Peyer's patch (tissue), 4 donors: Measurements from ENCODE around the gene CHST1. TPM values are rescaled to one million over a fixed set of nuclear protein-coding genes. Genes with fewer than 3 reads are reported as not detected.

ENCODE experiments used
- DNase-seq, 3 donors: peaks; one replicate each; pipeline ENCODE4 v3.0.0-alpha.2; 2017 to 2019
- H3K27ac ChIP-seq, 4 donors: fragments of 200-600 bp; sonication (generic); one replicate each; pipeline ENCODE4 v1.5.1; 2016 to 2019
- H3K27me3 ChIP-seq, 2 donors: fragments of 200-600 bp; sonication (generic); one replicate each; pipeline ENCODE4 v1.5.1; 2019
- H3K36me3 ChIP-seq, 3 donors: fragments of 200-600 bp; sonication (generic); one replicate each; pipeline ENCODE4 v1.5.1; 2016 to 2019
- H3K4me1 ChIP-seq, 4 donors: fragments of 200-600 bp; sonication (generic); one replicate each; pipeline ENCODE4 v1.5.1; 2016 to 2019
- H3K4me3 ChIP-seq, 4 donors: fragments of 200-600 bp; sonication (generic); 1 replicate in 3 of 4; 2 replicates in 1 of 4; pipeline ENCODE4 v1.5.1; 2016 to 2019; ENCODE audit warnings: mild to moderate bottlenecking in 1 of 4
- H3K9me3 ChIP-seq, 4 donors: fragments of 200-600 bp; sonication (generic); one replicate each; pipeline ENCODE4 v1.5.1; 2016 to 2019; ENCODE audit warnings: mild to moderate bottlenecking in 1 of 4
- CTCF ChIP-seq, 6 experiments: fragments of 450-650 bp in 4 of 6; fragments of 200-600 bp in 2 of 6; sonication (generic) in 1 of 6; IDR thresholded peaks; one replicate each; pipeline ENCODE4 v1.5.1; 2017 to 2019; ENCODE audit warnings: antibody characterized with exemption in 6 of 6, mild to moderate bottlenecking in 3 of 6, moderate library complexity in 1 of 6
- POLR2A ChIP-seq, 2 donors: fragments of 450-650 bp; IDR thresholded peaks; one replicate each; pipeline ENCODE4 v1.5.1; 2017; ENCODE audit warnings: antibody characterized with exemption in 2 of 2, mild to moderate bottlenecking in 2 of 2, moderate library complexity in 2 of 2
- total RNA-seq, 4 donors: library from RNA; depleted of rRNA; stranded (reverse); fragments of >200 nt; gene quantifications; one replicate each; pipeline ENCODE4 v1.1.0, GENCODE V29; 2016

Gene CHST1
- total RNA-seq, 4 donors from 2014 or later, result 0.53 to 11.6 (median 1.4) TPM

GRCh38 chr11:45618897-45619296 lies 46.5 kb downstream of the CHST1 start:
- no peak for DNase-seq
- Histone ChIP-seq H3K4me1 (no peaks in the 10 kb centered on the region), H3K36me3 (no peaks in the 10 kb centered on the region), H3K4me3 (no peak overlapping the region), H3K27me3 (no peaks in the 10 kb centered on the region), H3K9me3 (peaks cover 0 to 17% (median 1%) of the 10 kb centered on the region in 4 donors), H3K27ac (no peak overlapping the region)
- TF ChIP-seq POLR2A (IDR thresholded peaks at IDR 0.05) (no peak), CTCF (IDR thresholded peaks at IDR 0.05) (no peak)

GRCh38 chr11:45617871-45618601 lies 47.4 kb downstream of the CHST1 start:
- no peak overlapping the region for H3K27ac ChIP-seq
- no peak overlapping the region for H3K4me3 ChIP-seq
- no peaks in the 10 kb centered on the region for H3K36me3 ChIP-seq
- peaks cover 0 to 17% (median 1%) of the 10 kb centered on the region in 4 donors for H3K9me3 ChIP-seq
- no peak for DNase-seq
- no peak for TF ChIP-seq POLR2A (IDR thresholded peaks at IDR 0.05)
- TF ChIP-seq CTCF (IDR thresholded peaks at IDR 0.05), result no peak
- no peaks in the 10 kb centered on the region for H3K4me1 ChIP-seq
- no peaks in the 10 kb centered on the region for H3K27me3 ChIP-seq

GRCh38 chr11:45616802-45617549 lies 48.4 kb downstream of the CHST1 start:
- no peak overlapping the region for H3K27ac ChIP-seq
- H3K9me3 ChIP-seq, result peaks cover 0 to 17% (median 1%) of the 10 kb centered on the region in 4 donors
- no peak for DNase-seq
- H3K4me1 ChIP-seq, result no peaks in the 10 kb centered on the region
- TF ChIP-seq CTCF (IDR thresholded peaks at IDR 0.05), result no peak
- TF ChIP-seq POLR2A (IDR thresholded peaks at IDR 0.05), result no peak
- H3K36me3 ChIP-seq, result no peaks in the 10 kb centered on the region
- H3K4me3 ChIP-seq, result no peak overlapping the region
- H3K27me3 ChIP-seq, result no peaks in the 10 kb centered on the region

- no peak for DNase-seq
- H3K4me1 ChIP-seq, result no peaks in the 10 kb centered on the region
- TF ChIP-seq POLR2A (IDR thresholded peaks at IDR 0.05), result no peak
- no peak for TF ChIP-seq CTCF (IDR thresholded peaks at IDR 0.05)
These were observed 50.1 kb downstream of the CHST1 start for GRCh38 chr11:45615182-45615792.

GRCh38 chr11:45614196-45614828 lies 51.1 kb downstream of the CHST1 start:
- TF ChIP-seq CTCF (IDR thresholded peaks at IDR 0.05) (no peak), POLR2A (IDR thresholded peaks at IDR 0.05) (no peak)
- DNase-seq, result no peak
- Histone ChIP-seq H3K27me3 (no peaks in the 10 kb centered on the region), H3K36me3 (no peaks in the 10 kb centered on the region), H3K4me3 (no peak overlapping the region), H3K9me3 (no peaks in the 10 kb centered on the region), H3K4me1 (no peaks in the 10 kb centered on the region), H3K27ac (no peak overlapping the region)

More at GRCh38 chr11:45615182-45615792, 50.1 kb downstream of the CHST1 start:
- Histone ChIP-seq H3K27ac (no peak overlapping the region), H3K4me3 (no peak overlapping the region), H3K9me3 (peaks cover 0 to 4% (median 0%) of the 10 kb centered on the region in 4 donors), H3K36me3 (no peaks in the 10 kb centered on the region), H3K27me3 (no peaks in the 10 kb centered on the region)
